PFSK-1 (cell line): Measurements from ENCODE around the gene TCF25.

Experiments used
- FOXP2 ChIP-seq: optimal IDR thresholded peaks from 2 replicates; pipeline ENCODE3; 2011; ENCODE audit warnings: borderline replicate concordance, control low read depth, inconsistent platforms; ENCODE audit not compliant: insufficient read depth; ENCODE audit errors: extremely low read length, extremely low read depth
- POLR2AphosphoS5 ChIP-seq: IDR thresholded peaks from 2 replicates; pipeline ENCODE4 v1.6.1; 2012; ENCODE audit warnings: low read depth, mild to moderate bottlenecking, control low read depth, low read length, moderate library complexity
- REST ChIP-seq, 2 experiments: IDR thresholded peaks; 2 replicates each; pipeline versions ENCODE4 v1.6.1 to v1.8.0; 2011 to 2012; ENCODE audit warnings: low read depth in 2 of 2, low read length in 2 of 2, control low read depth in 1 of 2, inconsistent platforms in 1 of 2, mild to moderate bottlenecking in 1 of 2, moderate library complexity in 1 of 2; ENCODE audit not compliant: insufficient read depth in 1 of 2
- SIN3A ChIP-seq: IDR thresholded peaks from 2 replicates; pipeline ENCODE4 v1.6.1; 2012; ENCODE audit warnings: mild to moderate bottlenecking, low read length, moderate library complexity, borderline replicate concordance; ENCODE audit not compliant: insufficient read depth
- TAF1 ChIP-seq: IDR thresholded peaks from 2 replicates; pipeline ENCODE4 v1.6.1; 2012; ENCODE audit warnings: low read length, control low read depth, borderline replicate concordance; ENCODE audit not compliant: insufficient read depth

TCF25 gene

DNA sequence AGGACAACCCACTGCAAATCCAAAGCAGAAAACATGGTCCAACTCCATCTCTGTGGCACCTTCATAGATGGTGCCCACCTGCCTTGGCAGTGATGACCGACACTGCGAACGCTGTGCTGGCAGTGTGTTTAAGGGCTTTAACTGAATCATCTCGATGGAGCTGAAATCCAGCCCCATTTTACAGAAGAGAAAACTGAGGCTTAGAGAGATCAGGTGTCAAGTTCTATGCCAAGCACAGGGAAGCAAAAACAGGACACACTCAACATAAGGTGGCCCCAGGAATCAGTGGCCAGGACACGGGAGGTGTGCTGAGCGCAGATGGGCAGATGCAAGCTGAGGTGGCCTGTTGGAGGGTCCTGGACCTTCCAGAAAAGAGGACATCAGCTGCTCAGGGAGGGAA is 10.7 kb upstream of the TCF25 start:
- no peak for TF ChIP-seq POLR2AphosphoS5
- TF ChIP-seq TAF1, result no peak
- no peak for TF ChIP-seq FOXP2

- no peak for TF ChIP-seq TAF1
- no peak for TF ChIP-seq POLR2AphosphoS5
- no peak for TF ChIP-seq FOXP2
- no peak for TF ChIP-seq REST (IDR thresholded peaks at IDR 0.05; ENCODE audit: insufficient read depth in 1 of 2, low read depth in 2 of 2, low read length in 2 of 2)
- TF ChIP-seq SIN3A, result no peak
These were observed 9.5 kb upstream of the TCF25 start for GRCh38 chr16:89863741-89864526.

GRCh38 chr16:89864527-89864820 is 8.9 kb upstream of the TCF25 start:
- no peak for TF ChIP-seq SIN3A
- TF ChIP-seq TAF1, result no peak
- TF ChIP-seq POLR2AphosphoS5, result no peak
- no peak for TF ChIP-seq REST (IDR thresholded peaks at IDR 0.05; ENCODE audit: insufficient read depth in 1 of 2, low read depth in 2 of 2, low read length in 2 of 2)
- TF ChIP-seq FOXP2, result no peak

- TF ChIP-seq REST (IDR thresholded peaks at IDR 0.05; ENCODE audit: insufficient read depth in 1 of 2, low read depth in 2 of 2, low read length in 2 of 2), result no peak
- TF ChIP-seq POLR2AphosphoS5, result no peak
- no peak for TF ChIP-seq TAF1
- no peak for TF ChIP-seq SIN3A
- no peak for TF ChIP-seq FOXP2
These were observed 5.5 kb upstream of the TCF25 start for GRCh38 chr16:89867918-89868317.

GRCh38 chr16:89869911-89870310 is 3.5 kb upstream of the TCF25 start:
- no peak for TF ChIP-seq TAF1
- no peak for TF ChIP-seq REST (IDR thresholded peaks at IDR 0.05; ENCODE audit: insufficient read depth in 1 of 2, low read depth in 2 of 2, low read length in 2 of 2)
- TF ChIP-seq POLR2AphosphoS5, result no peak
- TF ChIP-seq SIN3A, result no peak
- TF ChIP-seq FOXP2, result no peak
